ENCODE measurements around the gene ACTL7B.

GRCh38 chr9:108877524-108877923, 21.7 kb upstream of the ACTL7B start:
- TF ChIP-seq CTCF (IDR thresholded peaks at IDR 0.05) (no peak), POLR2A (IDR thresholded peaks at IDR 0.05) (no peak), POLR2AphosphoS5 (IDR thresholded peaks at IDR 0.05) (no peak), EP300 (IDR thresholded peaks at IDR 0.05) (no peak)
